Ramos (cell line): ENCODE results near the gene ZNF516.
"Not testable (repeated sequence)": the region's sequence is repeated elsewhere in the genome, so short reads cannot be mapped to it uniquely, and the experiment has no call there.

Experiments used
- in situ Hi-C: fragments of 300-500 bp; cut with MboI; formaldehyde crosslinking; loops from one replicate; pipeline ENCODE4 v1.14.3; 2022; ENCODE audit warnings: low sequenced_read_pairs; ENCODE audit not compliant: unreplicated experiment

Gene ZNF516

DNA sequence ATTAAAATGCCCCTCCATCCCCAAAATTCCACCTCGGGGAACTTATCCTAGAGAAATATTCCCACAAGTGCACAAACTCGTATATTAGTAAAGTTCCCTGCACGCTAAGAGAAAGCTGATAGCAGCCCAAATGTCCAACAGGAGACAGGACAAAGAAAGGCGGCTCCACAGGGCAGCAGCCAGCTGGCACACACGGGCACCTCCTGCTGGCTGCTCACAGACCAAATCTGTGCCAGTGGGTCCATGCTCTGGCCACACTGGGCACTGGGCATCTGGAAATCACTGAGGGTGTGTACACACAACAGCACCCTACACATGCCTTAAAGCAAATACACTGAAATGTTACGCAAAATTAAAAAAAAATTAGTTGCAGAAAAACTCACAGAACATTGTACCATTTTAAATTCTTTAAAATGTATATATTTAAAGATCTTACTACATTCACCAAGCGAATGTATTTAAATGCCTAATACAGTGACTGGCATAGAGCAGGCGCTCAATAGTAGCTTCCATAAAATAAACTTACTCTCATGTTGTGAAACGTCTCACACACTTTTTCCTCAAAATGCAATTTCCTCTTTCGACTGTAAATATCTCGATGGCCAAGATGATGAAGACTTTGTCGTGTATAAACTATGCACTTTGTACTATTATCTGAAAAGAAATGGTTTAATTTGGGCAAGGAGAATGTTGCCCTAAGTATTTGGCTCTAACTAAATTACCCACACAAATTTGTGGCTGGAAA is 19.4 kb downstream of the ZNF516 start:
- in situ Hi-C loops, result no loop called here

DNA sequence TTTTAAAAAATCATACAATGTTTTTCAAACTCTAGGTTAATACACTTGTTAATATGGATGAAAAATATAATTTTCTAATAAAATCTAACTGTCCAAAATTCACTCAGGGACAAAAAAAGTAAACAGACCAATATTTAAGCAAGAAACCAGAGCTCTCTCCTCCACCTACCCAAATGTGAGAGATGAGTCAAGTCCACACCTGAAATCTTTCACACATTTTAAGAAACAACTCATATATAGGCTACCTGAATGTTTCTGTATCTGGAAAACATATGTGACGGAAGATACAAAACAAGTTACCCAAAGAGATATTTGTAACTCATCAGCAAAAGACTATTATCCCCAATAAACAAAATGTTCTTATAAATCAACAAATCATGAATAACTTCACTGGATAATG is 20.2 kb downstream of the ZNF516 start:
- in situ Hi-C loops, result no loop called here

DNA sequence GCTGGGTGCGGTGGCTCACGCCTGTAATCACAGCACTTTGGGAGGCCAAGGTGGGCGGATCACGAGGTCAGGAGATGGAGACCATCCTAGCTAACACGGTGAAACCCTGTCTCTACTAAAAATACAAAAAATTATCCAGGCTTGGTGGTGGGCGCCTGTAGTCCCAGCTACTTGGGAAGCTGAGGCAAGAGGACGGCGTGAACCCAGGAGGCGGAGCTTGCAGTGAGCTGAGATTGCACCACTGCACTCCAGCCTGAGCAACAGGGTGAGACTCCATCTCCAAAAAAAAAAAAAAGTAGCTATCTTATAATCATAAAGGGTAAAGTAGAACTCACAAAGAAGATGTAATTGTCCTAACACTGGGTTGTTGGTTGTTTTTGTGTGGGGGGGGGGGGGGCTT is 21.5 kb downstream of the ZNF516 start:
- in situ Hi-C loops, result not testable (repeated sequence)

DNA sequence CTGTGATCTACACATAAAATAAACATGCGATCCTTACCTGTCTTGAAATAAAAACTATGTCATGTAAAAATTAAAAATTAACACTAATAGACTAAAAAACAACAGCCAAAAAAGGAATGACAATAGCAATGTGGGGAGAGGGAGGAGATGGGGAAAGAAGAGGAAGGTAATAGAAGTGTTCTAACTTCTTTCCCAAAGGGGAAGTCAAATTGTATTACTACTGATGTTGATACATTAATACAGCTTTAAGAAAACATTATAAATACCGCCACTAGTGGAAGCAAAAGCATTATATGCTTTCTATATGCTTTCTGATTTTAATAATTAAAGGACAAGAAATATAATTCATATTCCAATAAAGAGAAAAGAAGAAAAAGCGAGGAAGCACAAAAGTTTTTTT is 22.2 kb downstream of the ZNF516 start:
- in situ Hi-C loops, result no loop called here

DNA sequence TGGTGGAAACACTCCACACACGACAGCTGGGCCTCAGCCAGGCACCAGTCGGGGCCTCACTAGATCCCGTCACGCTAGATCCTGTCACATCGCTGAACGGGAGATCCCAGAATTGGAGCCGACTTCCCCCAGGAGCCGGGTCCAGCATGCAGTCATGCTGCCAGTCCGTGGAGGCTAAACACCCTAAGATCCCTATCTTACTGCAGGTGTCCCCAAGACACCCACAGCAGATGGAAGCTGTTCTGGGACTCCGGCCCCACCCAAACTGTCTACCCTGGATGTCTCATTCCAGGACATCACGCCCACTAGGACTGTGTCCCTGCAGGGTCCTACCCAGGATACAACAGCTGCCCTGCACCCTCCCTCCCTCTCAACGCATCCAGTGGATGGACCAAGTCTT is 23.4 kb downstream of the ZNF516 start:
- in situ Hi-C loops, result no loop called here

DNA sequence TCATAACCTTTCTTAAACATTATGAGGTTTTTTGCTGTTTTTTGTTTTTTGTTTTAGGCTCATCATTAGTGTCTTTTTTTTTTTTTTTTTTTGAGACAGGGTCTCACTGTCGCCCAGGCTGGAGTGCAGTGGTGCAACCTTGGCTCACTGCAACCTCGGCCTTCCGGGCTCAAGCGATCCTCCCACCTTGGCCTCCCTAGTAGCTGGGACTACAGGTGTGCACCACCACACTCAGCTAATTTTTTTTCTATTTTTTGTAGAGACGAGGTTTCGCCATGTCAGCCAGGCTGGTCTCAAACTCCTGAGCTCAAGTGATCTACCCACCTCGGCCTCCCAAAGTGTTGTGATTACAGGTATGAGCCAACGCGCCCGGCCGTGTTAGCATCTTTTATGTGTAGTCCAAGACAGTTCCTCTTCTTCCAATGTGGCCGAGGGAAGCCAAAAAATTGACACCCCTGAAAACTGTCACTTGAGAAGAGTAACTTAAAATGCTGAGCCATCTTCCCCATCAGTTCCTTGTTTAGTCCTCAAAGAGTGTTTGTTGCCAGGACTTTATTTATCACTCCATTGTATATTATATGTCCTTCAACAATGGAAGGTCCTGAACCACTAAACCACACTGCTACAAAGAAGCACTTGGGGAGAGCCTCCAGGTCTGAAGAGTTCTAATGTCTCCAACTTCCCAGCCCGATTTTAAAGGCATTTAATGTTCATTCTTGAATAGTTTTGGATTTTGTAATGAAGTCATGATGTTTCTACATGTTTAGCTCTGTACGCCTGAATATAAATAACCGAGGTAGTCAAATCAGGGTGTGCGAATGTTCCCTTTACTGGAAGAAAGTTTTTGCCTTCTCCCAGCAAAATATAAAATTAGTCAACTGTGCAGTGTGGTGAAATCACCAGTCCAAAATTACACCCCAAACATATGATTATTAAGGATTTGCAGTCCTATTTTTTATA is 26.4 kb downstream of the ZNF516 start:
- in situ Hi-C loops, result no loop called here

DNA sequence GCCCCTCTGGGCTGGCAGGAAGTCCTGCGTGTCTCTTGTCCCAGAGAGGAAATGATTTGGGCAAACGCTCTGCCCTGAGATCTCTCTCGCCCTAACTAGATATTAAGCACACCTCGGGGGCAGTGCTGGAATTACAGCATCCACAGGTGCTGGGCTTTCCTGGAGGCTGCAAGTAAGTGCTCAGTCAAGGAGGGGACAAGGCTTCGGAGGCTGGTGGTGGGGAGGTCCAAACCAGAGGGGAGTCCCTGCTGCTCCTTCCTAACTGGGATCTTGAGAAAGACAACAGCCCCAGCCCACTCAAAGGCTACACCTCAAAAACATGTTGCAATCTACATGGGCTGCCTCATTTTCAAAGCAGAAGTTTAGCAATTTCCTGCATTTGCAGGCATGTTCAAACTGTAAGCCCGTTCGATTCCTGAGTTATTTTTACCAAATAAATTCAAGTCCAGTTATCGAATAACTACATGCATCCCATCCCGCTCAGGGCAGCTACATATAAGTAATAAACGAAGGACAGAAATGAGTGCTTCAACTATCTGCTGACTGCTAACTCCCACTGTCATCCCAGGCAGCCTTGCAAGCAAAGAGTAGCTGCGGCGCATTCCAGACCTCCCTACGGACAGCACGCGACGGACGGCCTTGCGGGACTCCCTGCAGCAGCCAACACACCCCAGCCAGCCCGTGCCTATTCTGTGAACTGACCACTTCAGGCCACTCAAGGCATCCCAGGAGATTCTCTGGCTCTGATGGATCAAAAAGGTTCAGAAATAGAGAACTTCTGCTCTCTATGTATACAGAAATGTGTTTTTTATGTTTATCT is 27.5 kb downstream of the ZNF516 start:
- in situ Hi-C loops, result no loop called here

DNA sequence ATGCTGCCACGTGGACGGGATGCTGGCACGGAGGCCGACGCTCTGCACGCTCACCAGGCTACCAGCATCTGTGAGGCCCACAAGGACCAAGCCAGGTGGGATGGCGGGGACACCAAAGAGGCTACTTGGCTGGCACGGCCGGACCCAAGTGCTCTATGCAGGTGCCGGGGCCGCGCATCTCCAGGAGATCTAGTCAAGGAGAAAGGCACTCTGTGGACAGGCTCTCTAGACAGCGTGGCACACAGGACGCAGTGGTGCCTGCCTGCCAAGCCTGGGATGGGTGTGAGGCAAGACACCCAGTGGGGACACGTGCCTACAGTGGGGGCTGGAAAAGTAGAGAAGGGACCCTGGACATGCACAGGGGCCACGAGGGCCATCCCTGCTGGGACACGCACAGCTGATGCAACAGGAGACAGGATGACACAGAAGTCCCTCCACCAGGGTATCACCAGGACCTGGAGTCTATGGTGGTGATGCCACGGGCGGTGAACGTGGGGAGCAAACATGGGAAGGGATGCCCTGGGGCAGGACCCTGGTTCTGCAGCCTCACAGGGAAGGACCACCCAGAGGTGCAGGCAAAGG is 28.5 kb downstream of the ZNF516 start:
- in situ Hi-C loops, result no loop called here

DNA sequence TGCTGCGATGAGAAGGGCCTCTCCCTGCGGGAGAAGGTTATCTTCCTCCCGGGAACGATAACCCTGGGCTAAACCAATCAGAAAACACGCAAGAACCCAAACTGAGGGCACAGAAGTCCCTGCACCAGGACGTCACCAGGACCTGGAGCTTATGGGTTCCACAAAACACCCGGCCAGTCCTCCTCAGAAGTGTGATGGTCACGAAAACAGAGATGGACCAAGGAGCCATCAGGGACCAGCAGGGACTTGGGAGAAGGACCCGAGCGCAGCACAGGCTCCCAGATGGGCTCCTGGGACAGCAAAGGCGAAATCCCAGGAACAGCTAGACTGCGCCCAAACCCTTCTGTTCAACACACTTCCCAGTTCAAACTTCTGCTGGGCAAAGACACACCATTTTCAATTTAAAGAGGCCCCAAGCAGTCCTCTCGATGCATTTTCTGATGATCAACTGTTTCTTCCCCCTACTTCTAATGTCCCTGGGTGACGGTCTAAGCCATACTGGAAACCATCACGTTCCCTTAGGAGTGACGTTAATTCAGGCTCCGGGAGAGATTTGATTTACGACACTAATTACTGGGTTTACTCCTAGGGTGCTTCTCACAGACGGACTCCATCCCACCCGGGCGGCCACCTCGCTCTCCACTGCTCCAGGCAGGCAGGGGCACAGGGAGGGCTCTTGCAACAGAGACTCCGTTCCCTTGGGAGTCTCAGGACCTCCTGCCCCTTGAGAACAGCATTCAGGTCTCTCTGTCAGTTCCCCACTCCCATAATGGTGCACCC is 29.2 kb downstream of the ZNF516 start:
- in situ Hi-C loops, result no loop called here

DNA sequence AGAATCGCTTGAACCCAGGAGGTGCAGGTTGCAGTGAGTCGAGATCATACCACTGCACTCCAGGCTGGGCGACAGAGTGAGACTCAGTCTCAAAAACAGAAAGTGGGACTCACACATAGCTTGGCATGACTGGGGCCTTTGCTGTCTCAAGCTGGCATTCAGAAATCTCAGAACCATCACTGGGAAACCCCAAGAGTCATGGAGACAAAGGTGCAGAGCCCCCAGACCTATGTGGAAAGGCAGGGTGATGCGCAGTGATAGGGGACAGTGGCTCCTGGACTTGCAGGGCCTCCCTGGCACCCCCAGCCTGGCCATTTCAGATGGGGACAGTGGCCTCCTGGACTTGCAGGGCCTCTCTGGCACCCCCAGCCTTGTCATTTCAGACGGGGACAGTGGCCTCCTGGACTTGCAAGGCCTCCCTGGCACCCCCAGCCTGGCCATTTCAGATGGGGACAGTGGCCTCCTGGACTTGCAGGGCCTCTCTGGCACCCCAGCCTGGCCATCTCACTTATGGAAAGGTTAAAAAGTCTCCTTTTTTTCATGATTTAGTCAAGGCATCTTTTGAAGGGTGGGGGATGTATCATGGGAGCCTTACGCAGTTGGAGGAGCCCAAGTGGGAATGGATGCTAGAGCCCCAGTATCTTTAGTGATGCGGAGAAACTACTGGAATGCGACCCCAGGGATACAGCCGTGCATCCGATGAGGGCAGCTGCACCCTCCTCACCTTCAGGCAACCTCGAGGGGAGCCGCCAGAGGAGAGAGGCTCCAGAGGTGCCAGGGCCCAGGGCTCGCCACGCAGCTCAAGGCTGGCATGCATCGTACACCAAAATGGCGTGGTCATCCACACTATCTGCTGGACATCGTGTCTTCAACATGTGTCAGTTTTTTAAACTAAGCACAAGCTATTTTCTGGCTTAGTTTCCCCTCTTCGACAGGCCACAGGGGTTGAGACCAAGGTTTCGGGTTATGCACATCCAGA is 30.5 kb downstream of the ZNF516 start:
- in situ Hi-C loops, result no loop called here

DNA sequence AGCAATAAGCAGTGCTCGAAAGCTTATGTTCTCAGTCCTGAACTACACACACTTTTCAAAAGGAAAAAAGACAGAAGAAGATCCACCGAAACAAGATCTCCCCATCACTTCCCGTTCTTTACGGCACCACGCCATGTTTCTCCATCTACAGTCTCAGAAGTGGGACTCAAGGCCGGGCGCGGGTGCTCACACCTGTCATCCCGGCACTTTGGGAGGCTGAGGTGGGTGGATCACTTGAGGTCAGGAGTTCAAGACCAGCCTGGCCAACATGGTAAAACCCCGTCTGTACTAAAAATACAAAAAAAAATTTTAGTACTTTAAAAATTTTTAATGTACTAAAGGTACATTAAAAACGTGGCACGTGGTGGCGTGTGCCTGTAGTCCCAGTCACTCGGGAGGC is 31.2 kb downstream of the ZNF516 start:
- in situ Hi-C loops, result no loop called here

DNA sequence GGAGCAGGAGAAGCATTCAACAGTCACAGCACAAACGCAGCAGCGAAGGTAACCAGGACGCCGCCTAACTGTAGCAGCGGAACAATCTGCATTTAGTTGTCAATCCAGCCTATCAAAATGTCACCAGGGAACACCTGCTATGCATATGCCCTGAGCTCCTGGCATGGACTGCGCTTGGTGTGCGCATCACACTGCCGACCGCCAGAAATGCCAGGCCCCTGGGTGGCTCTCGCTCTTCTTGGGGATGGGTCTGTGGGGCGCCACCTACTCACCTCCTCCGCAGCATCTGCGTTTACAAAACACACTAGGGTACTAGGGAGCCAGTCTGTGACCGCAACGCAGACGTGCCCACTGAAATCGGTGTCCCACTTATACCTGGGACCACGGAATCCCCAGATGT is 31.7 kb downstream of the ZNF516 start:
- in situ Hi-C loops, result no loop called here

DNA sequence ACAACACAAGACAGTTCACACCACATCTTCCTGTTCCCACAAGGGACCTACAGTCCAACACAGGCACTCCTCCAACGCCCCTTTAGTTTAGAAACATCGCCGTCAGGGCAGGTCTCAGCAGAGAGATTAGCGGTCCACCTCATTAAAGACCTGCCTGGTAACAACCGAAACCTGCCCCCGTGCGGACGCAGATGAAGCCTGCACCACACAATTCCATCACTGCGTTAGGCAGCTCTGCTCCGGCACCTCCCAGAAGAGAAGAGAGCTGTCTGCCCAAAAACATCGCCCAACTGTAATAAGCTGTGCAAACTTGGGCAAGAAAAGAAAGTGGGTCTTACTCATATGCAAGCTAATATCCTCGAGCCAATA is 32.7 kb downstream of the ZNF516 start:
- in situ Hi-C loops, result no loop called here

DNA sequence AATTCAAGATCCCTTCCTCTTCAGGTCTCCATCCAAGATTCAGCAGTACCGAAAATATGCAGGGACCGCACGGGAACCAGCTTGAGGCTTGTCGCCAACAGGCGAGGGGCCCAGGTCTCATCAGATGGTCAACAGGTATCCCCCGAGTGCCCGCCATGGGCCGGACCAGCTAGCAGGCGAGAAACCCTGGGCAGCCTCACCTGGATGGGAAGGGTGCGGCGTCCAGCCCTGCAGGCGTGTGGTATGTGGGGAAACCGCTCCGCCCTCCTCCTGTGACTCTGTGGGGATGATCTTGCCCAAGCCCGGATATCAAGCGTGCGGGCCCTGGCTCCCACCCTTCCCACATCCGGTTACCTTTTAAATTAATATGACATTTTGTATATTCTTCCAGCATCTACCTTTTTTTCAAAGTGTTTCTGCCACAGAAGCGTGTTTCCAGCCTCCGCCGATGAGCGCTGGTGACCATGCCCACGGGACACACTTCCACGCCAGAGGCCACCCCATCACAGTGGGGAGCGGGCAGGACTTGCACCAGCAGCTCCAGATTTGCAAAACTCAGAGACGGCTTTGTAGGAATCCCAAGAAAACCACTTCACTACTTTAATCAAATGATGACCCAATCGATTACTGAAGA is 33.2 kb downstream of the ZNF516 start:
- in situ Hi-C loops, result no loop called here

DNA sequence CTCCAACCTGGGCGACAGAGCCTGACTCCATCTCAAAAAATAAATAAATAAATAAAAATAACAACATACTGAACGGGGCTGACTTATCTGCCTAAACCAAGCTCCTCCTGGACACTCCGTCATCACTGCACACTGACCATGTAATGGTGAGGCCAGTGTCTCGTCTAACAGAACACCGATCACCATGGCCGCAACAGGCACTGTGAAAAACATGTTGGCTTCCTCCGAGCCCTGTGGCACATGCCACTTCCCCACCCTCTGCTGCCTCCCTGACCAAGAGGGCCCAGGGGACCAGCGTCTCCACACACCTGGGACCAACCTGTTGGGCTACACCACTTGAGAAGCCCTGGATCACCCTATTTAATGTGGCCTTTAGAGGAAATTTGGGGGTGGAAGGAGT is 33.9 kb downstream of the ZNF516 start:
- in situ Hi-C loops, result no loop called here

DNA sequence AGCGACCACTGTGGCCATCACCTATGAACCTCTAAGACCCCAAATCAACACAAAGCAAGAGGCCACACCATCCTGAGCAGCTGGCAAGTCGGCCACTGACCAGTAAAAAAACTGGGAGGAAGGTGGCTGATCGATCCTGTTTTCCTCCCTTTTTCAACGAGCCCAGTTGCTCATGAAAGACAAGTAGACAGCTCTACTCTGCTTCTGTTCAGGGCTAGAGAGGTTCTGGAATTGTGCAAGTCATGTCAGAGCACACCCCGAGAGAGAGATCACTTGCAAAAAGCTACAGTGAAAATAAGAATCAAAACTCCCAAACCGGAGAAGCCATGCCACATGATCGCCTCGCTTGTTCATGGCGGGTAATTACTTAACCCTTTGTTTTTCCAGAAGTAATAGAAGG is 34.6 kb downstream of the ZNF516 start:
- in situ Hi-C loops, result no loop called here

DNA sequence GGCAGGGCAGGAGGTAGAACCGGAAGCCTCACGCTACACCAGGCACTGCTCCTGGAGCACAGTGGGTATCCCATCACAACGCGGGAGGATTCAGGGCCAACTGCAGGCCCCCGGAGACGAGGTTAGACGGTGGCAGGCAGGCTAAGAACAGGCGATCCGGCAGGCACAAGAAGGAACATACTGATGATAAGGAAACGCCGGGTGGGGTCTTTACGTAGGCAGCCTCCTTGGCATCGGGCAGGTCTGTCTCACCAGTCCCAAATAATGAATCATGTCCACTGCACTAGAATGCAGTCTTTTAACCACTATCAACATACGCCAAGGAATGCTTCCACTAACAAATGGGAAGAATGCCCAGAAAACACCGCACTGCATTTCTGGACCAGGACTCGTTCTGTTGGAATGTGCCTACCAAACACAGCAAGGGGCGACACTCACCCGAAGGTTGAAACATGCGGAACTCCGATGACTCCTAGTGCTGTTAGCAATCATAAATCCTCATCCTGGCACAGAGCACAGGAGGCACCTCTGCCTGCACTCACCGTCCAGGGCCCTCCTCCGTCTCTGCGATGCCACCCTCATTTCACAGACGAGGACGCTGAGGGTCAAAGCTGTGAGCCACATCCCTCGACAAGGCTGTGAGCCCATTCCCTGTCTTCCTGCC is 35.2 kb downstream of the ZNF516 start:
- in situ Hi-C loops, result no loop called here

DNA sequence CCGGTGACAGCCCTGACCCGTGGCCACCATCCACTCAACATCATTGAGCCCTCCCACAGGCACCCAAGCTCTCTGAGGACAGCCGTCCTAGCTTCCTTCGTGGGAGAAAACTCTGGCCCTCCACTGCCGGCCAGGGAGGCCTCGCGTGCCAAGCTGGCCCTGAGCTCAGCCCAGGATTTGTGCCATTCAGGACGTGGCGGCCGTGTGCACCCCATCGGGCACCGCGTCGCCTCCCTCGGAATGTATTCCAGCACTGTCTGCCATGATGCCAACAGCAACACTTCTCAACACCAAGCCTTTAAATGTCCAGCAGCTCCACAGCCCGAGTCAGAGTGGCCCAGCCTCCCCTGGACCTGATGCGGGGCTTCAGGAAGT is 35.7 kb downstream of the ZNF516 start:
- in situ Hi-C loops, result no loop called here
